ENCODE measurements around the gene ATP9A.

DNA sequence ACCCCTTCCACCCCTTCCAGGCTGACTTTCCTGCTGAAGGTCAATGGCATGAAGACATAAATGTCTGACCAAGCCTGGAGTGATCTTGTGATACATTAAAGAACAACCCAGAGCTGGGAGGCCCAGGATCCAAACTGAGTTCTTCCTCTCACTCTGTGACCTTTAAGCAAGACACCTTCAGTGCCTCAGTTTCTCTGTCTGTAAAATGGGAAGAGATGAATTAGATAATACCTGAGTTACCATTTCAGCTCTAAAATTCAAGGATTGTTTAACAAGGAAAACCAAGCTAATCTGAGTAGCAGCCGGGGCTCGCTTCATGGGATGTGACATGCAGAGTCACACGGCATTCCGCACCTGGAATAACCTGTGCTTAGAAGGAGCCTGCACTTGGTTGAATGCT is 218.7 kb downstream of the ATP9A start:
- TF ChIP-seq MAFK (IDR thresholded peaks at IDR 0.05; ENCODE audit: low read depth, low read length) = no peak
- TF ChIP-seq, protein P1, sequence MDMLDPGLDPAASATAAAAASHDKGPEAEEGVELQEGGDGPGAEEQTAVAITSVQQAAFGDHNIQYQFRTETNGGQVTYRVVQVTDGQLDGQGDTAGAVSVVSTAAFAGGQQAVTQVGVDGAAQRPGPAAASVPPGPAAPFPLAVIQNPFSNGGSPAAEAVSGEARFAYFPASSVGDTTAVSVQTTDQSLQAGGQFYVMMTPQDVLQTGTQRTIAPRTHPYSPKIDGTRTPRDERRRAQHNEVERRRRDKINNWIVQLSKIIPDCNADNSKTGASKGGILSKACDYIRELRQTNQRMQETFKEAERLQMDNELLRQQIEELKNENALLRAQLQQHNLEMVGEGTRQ (IDR thresholded peaks at IDR 0.05; ENCODE audit: low read depth, low read length) = no peak
- TF ChIP-seq RCOR1 (IDR thresholded peaks at IDR 0.05; ENCODE audit: insufficient replicate concordance, low read length) = no peak
